Right lobe of liver (tissue), 6 donors: ENCODE data around the gene HEPHL1. TPM values are rescaled to one million over a fixed set of nuclear protein-coding genes. Genes with fewer than 3 reads are reported as not detected.

Experiments
- ATAC-seq, 4 donors: fragments of 200-7000 bp; cut with Tn5 transposase; one replicate each; pipeline ENCODE4 v1.9.1; 2020; ENCODE audit warnings: mild to moderate bottlenecking in 4 of 4, moderate library complexity in 4 of 4
- DNase-seq, 3 donors: peaks; one replicate each; pipeline ENCODE4 v3.0.0-alpha.2; 2020
- H3K27ac ChIP-seq, 3 donors: fragments of 200-600 bp; one replicate each; pipeline ENCODE4 v1.8.0; 2022
- H3K27me3 ChIP-seq, 2 donors: fragments of 200-600 bp; one replicate each; pipeline ENCODE4 v1.8.0; 2022
- H3K36me3 ChIP-seq, 4 donors: fragments of 200-600 bp; sonication (generic) in 1 of 4; one replicate each; pipeline versions ENCODE4 v1.5.1 to v1.8.0; 2017 to 2022; ENCODE audit warnings: control low read depth in 1 of 4
- H3K4me1 ChIP-seq, 4 donors: fragments of 200-600 bp; sonication (generic) in 1 of 4; one replicate each; pipeline versions ENCODE4 v1.5.1 to v1.8.0; 2017 to 2022; ENCODE audit warnings: control low read depth in 1 of 4
- H3K4me3 ChIP-seq, 3 donors: fragments of 200-600 bp; one replicate each; pipeline ENCODE4 v1.8.0; 2022
- H3K9me3 ChIP-seq, 4 donors: fragments of 200-600 bp; sonication (generic) in 1 of 4; one replicate each; pipeline versions ENCODE4 v1.5.1 to v1.8.0; 2017 to 2022; ENCODE audit warnings: control low read depth in 1 of 4
- POLR2A ChIP-seq: fragments of 450-650 bp; IDR thresholded peaks from one replicate; pipeline ENCODE4 v1.6.1; 2017; ENCODE audit warnings: antibody characterized with exemption, mild to moderate bottlenecking
- WGBS: methylation state at CpG from one replicate; pipeline ENCODE4 v1.1.6; 2018; ENCODE audit warnings: low coverage, low lambda C conversion rate; ENCODE audit not compliant: insufficient coverage; ENCODE audit errors: missing lambda C conversion rate; 5-methylcytosine and 5-hydroxymethylcytosine counted together
- intact Hi-C, 2 donors: fragments of 100-400 bp; cut with DNase I; formaldehyde crosslinking; loops; one replicate each; pipeline versions ENCODE4 v1.11.2 to v1.14.1; 2022
- total RNA-seq, 6 experiments: library from RNA; depleted of rRNA in 2 of 6; stranded (reverse); fragments of >200 nt in 2 of 6; fragmentation: NEBNext Ultra II Directional in 3 of 6; extraction: Animal tissue kit (Norgen Biotek cat#: 25700) in 3 of 6; gene quantifications; one replicate each; pipeline versions ENCODE4 v1.1.0 to v1.2.4, GENCODE V29; 2016 to 2023
- TF ChIP-seq, protein P1 (sequence below), 4 donors: fragments of 200-600 bp in 3 of 4; fragments of 450-650 bp in 1 of 4; IDR thresholded peaks; one replicate each; pipeline versions ENCODE4 v1.5.1 to v1.8.0; 2016 to 2022; ENCODE audit warnings: antibody characterized with exemption in 4 of 4, mild to moderate bottlenecking in 2 of 4
- donor health status: DM: no; HTN: yes; CAD: no.
- donor health status: DM: no; HTN: no; CAD: no.
- donor health status: DM: no; HTN: no; CAD: no.
- donor health status: DM: no; HTN: yes; CAD: no.
- donor health status: DM: no; HTN: yes; CAD: no.

The HEPHL1 gene
- total RNA-seq, 6 experiments from 2014 or later, result not detected

- no peaks in the 10 kb centered on the region for H3K4me1 ChIP-seq
- DNase-seq (no peak), ATAC-seq (no peak)
- intact Hi-C loops, result no loop called here
- H3K9me3 ChIP-seq, result no peaks in the 10 kb centered on the region
- no peaks in the 10 kb centered on the region for H3K27me3 ChIP-seq
- WGBS, result 70% methylated on average over 1 of the region's 1 CpG
- no peak overlapping the region for H3K4me3 ChIP-seq
- H3K27ac ChIP-seq, result no peak overlapping the region
- TF ChIP-seq POLR2A, result no peak
- TF ChIP-seq, protein P1, sequence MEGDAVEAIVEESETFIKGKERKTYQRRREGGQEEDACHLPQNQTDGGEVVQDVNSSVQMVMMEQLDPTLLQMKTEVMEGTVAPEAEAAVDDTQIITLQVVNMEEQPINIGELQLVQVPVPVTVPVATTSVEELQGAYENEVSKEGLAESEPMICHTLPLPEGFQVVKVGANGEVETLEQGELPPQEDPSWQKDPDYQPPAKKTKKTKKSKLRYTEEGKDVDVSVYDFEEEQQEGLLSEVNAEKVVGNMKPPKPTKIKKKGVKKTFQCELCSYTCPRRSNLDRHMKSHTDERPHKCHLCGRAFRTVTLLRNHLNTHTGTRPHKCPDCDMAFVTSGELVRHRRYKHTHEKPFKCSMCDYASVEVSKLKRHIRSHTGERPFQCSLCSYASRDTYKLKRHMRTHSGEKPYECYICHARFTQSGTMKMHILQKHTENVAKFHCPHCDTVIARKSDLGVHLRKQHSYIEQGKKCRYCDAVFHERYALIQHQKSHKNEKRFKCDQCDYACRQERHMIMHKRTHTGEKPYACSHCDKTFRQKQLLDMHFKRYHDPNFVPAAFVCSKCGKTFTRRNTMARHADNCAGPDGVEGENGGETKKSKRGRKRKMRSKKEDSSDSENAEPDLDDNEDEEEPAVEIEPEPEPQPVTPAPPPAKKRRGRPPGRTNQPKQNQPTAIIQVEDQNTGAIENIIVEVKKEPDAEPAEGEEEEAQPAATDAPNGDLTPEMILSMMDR (IDR thresholded peaks at IDR 0.05), result no peak
- H3K36me3 ChIP-seq, result no peaks in the 10 kb centered on the region
These were observed 69.2 kb downstream of the HEPHL1 start for GRCh38 chr11:94090401-94090800.

GRCh38 chr11:94091091-94091490, 69.9 kb downstream of the HEPHL1 start:
- intact Hi-C loops, result no loop called here

DNA sequence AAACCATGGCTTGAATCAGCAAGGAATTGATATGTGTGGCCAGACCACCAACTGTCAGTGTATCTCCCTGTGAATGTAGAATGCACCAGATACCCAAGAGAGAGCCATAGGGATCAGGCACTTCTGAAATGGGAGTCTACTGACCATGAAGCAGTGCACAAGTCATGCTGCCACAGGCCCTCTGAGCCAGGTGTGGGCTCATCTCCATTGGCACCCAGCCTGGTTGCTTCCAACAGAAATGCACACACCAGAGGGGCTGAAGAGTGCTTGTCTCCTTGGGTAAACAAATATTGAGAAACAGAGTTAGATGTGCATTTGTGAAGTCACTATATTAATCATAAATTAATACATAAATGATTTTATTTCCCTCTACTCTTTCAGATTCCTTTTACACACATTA, 79.1 kb downstream of the HEPHL1 start:
- ATAC-seq (no peak), DNase-seq (no peak)
- TF ChIP-seq, protein P1 (IDR thresholded peaks at IDR 0.05), result no peak
- no peak for TF ChIP-seq POLR2A
- no peaks in the 10 kb centered on the region for H3K9me3 ChIP-seq
- H3K27me3 ChIP-seq, result no peaks in the 10 kb centered on the region
- H3K36me3 ChIP-seq, result no peaks in the 10 kb centered on the region
- H3K27ac ChIP-seq, result no peak overlapping the region
- H3K4me1 ChIP-seq, result no peaks in the 10 kb centered on the region
- no peak overlapping the region for H3K4me3 ChIP-seq
- intact Hi-C loops, result no loop called here

More at GRCh38 chr11:94091091-94091490, 69.9 kb downstream of the HEPHL1 start:
- no peak for DNase-seq
- TF ChIP-seq, protein P1 (IDR thresholded peaks at IDR 0.05), result no peak
- no peaks in the 10 kb centered on the region for H3K27me3 ChIP-seq
- no peak overlapping the region for H3K4me3 ChIP-seq
- H3K9me3 ChIP-seq, result no peaks in the 10 kb centered on the region
- H3K4me1 ChIP-seq, result no peaks in the 10 kb centered on the region
- no peak overlapping the region for H3K27ac ChIP-seq
- ATAC-seq, result no peak
- H3K36me3 ChIP-seq, result no peaks in the 10 kb centered on the region
- 63% methylated on average over 1 of the region's 1 CpG for WGBS

DNA sequence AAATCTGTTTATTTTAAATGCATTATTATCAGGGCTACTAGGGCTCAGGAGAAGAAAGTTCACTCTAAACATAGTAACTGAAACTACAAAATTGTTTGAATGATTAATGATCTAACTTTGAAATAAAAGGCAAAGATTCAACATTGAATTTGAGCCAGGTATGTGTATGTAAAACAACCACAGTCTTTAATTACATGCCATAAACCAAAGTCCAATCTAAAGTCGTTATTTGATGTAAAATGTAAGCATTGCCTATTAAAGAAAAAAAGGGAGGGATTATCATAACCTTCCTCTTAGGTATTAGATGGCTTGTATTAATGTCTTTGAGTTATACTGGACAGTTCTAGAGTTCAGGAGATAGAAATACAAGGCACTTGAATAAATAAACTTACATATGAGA, 82.3 kb downstream of the HEPHL1 start:
- intact Hi-C loops, result no loop called here
- 13% methylated on average over 1 of the region's 1 CpG for WGBS

GRCh38 chr11:94104734-94105133, 83.6 kb downstream of the HEPHL1 start:
- TF ChIP-seq, protein P1 (IDR thresholded peaks at IDR 0.05), result no peak
- no peak for TF ChIP-seq POLR2A
- H3K4me3 ChIP-seq, result no peak overlapping the region
- no peaks in the 10 kb centered on the region for H3K9me3 ChIP-seq
- no peaks in the 10 kb centered on the region for H3K4me1 ChIP-seq
- no peaks in the 10 kb centered on the region for H3K27me3 ChIP-seq
- H3K36me3 ChIP-seq, result no peaks in the 10 kb centered on the region
- no peak overlapping the region for H3K27ac ChIP-seq
- ATAC-seq, result no peak
- intact Hi-C loops, result no loop called here
- DNase-seq, result no peak

More for the DNA sequence above, 82.3 kb downstream of the HEPHL1 start:
- Histone ChIP-seq H3K4me1 (no peaks in the 10 kb centered on the region), H3K36me3 (no peaks in the 10 kb centered on the region), H3K27ac (no peak overlapping the region), H3K27me3 (no peaks in the 10 kb centered on the region), H3K4me3 (no peak overlapping the region), H3K9me3 (no peaks in the 10 kb centered on the region)
- no peak for DNase-seq
- TF ChIP-seq POLR2A, result no peak
- TF ChIP-seq, protein P1 (IDR thresholded peaks at IDR 0.05), result no peak
- no peak for ATAC-seq
